GM21825 (cell line): Measurements from ENCODE around the gene CAMK2D.

Experiments used
- ATAC-seq: cut with Tn5 transposase; IDR thresholded peaks from one replicate; pipeline ENCODE4 v1.9.1; 2021; ENCODE audit warnings: mild to moderate bottlenecking, moderate library complexity; ENCODE audit not compliant: unreplicated experiment

Gene CAMK2D

DNA sequence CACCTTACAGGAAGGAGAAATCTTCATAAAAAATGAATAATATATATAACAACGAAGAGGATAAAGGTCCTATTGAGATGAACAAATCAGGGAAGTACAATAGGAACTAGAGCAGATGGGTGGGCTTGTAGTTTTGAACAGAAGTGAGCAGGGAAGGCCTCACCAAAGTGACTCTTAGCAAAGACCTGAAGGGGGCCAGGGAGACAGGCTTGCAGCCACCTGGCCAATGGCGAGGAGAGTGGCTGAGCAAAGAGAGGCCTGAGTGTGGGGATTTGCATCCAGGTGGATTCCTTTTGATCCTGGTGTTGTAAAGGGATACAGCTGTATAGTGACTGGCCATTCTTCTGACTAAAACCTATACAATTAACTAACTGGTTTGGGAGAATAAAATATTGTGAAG is 354.1 kb downstream of the CAMK2D start:
- no peak for ATAC-seq

DNA sequence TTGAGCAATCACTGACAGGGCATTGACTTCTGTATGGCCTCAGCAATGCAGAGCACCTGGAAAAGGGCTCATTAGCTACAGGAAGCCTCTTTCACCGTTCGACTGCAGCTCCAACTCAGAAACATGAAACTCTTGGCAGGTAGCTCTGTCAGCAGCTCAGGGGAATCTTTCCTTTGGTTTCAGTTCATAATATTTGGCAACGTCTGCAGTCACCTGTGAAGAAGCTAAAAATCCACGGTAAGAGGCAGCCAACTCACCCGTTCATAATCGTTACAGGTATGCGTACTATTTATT is 354.9 kb downstream of the CAMK2D start:
- ATAC-seq: no peak

DNA sequence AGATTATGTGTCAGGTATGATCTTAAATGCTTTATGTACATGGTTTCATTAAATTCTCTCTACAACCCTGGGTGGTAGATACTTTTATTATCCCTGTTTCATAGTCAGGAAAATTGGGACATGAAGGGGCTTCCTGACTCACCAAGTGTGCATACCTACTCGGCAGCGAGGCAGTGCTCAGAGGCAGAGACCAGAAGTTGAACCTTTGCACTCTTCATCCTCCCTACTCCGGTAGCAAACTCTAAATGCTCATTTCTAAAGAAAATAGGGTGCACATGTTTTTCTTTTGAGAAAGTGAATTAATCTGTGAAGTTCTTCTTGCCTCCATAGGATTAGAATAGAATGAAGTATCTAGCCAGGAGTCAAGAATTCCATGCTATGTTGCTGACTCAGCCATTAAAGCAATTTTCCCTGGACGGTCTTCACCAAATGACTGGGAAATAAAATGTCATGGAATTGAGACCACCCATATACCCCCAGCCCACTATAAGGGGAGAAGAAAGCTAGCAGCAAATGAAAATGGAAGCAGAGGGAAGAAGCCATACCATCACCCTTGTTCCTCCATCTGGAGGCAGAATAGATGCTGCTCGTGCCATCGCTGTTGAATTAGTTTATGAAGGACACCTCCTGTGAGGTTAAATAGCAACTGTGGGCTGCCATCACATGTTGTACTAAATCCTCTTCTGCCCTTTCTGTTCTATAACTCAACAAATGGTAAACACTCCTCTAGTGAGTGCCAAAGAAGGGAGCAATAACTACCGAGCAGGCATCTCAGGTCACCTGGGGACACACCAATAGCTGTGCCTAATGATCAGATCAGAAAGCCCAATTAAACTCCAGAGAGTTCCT is 355.4 kb downstream of the CAMK2D start:
- ATAC-seq: no peak

DNA sequence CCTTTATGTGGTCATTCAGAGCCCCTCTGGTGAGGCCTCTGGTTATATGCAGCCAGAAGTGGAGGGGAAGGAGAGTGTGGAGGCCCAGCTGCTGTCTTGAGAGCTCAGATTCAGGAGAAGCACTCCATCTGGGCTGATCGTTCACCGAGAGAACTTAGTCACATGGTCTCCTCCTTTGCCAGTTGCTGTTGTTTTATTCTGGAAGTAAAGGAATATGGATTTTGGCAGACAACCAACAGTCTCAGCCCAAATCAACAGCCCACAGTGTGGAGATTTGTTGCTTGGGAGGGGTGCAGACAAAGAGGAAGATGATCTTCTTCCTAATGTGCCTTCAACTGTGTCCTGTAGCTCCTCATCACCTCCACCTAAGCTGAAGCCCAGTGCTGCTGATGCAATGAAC is 356.7 kb downstream of the CAMK2D start:
- ATAC-seq: no peak

DNA sequence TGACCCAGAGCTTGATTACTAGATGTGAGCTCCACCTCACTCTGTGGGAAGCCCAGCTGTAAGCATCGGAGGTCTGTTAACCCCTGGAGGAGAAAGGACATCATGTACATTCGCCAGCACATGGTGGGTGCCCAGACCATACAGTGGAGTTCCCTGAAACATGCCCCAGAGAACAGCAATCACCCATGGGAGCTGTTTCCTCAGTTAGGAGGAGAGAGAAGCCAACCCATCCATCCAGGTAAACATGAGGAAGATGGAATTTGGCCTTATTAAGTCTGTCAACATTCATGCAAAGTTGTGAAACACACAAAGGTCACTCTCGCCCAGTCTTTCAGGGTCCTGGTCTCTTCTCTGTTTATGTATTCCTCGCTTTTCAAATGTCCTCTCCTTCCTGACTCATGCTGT is 357.4 kb downstream of the CAMK2D start:
- no peak for ATAC-seq
